Right hindlimb (tissue), 1 donor: ENCODE results near the gene PPIL6.
A peak's percentile ranks its signal among the peaks of the same experiment; 100 is the strongest.

ENCODE experiments used
- DNase-seq: peaks from one replicate; pipeline ENCODE4 v3.0.0-alpha.2; 2018

PPIL6 gene

GRCh38 chr6:109440331-109441068, at the start of gene PPIL6, which contains the start of gene SMPD2:
Gene PPIL6, minus strand, starts transcription at chr6:109440628. Its CDS starts 38 bp downstream, at chr6:109440590.
Gene SMPD2, plus strand, starts transcription at chr6:109440724. Its CDS starts 398 bp downstream, at chr6:109441122.
- DNase-seq: peak; percentile 96

- DNase-seq: no peak
Measured at GRCh38 chr6:109488001-109488400, 47.6 kb upstream of the PPIL6 start.

DNA sequence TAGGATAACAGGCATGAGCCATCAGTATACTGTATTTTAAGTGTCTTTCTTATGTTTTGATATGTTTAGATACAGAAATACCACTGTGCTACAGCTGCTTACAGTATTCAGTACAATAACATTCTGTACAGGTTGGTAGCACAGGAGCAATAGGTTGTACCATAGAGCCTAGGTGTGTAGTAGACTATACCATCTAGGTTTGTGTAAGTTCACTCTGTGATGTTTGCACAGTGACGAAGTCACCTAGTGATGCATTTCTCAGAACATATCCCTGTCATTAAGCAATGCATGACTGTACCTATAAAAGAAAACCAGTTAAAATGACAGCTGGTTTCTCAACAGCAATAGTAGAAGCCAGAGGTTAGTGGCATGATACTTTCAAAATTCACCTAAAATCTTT, 45.6 kb upstream of the PPIL6 start:
- no peak for DNase-seq

- no peak for DNase-seq
Measured at GRCh38 chr6:109485266-109485935, 45.0 kb upstream of the PPIL6 start.

DNA sequence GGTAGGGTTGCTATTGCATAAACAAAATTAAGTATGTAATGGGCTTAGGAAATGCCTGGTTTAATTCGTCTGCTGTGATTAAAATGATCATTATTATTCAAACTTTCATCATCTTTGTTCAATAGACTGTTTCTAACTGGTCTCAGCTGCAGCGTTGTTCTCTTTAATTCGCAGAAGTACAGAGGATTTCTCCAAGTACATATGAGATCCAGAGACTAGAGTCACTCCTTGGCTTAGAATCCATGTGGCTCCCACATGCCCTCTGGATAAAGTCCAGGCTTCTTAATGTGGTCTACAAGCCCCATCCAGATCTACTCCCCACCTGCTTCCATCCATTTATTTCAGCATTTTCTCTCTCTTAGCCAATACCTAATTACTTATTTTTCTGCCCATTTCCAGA, 43.7 kb upstream of the PPIL6 start:
- DNase-seq: peak; percentile 40

- no peak for DNase-seq
Measured at GRCh38 chr6:109483735-109484057, 43.3 kb upstream of the PPIL6 start.

DNA sequence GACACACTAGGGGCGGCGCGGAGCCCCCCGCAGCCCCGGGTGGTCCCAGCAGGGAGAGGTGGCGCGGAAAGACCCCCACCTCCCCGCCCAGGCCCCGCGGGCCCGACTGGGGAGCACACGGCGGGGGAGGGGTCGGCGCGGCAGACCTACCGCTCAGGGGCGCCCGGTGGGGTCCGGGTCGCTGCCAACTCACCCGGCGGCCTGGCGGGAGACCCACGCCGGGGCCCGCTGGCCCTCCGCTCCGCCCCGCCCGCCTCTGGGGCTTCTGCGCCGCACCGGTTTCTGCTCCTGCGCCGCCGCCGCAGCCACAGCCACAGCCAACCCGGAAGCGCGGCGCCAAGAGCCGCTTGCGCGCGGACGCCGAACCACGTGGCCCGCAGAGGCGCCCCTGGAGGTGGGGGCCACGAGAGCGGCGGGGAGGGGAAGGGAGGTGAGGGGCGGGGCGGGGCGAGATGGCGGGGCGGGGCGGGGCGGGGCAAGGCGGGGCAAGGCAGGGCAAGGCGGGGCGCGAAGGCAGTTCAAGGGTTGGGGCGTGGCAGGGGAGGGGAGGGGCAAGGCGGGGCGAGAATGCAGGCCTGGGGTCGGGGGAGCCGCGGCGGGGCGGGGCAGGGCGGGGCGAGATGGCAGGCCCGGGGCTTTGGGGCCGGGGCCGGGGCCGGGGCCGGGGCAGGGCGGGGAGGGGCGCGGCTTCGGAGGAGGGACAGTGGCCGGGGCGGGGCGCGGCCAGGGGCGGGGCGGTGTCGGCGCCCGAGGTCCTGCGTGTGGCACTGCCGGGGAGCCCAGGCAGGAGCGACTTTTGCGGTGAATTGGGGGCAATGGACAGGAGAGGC, 42.7 kb upstream of the PPIL6 start, which contains the start of gene ZBTB24:
Gene ZBTB24, minus strand, starts transcription at position 315 of the 830 bp plus-strand sequence. CDS start 1,193 bp downstream, outside the sequence.
- peak; percentile 92 for DNase-seq

- DNase-seq: no peak
Measured at GRCh38 chr6:109480993-109481480, 40.6 kb upstream of the PPIL6 start.

- DNase-seq: no peak
Measured at GRCh38 chr6:109478841-109479624, 38.6 kb upstream of the PPIL6 start.

DNA sequence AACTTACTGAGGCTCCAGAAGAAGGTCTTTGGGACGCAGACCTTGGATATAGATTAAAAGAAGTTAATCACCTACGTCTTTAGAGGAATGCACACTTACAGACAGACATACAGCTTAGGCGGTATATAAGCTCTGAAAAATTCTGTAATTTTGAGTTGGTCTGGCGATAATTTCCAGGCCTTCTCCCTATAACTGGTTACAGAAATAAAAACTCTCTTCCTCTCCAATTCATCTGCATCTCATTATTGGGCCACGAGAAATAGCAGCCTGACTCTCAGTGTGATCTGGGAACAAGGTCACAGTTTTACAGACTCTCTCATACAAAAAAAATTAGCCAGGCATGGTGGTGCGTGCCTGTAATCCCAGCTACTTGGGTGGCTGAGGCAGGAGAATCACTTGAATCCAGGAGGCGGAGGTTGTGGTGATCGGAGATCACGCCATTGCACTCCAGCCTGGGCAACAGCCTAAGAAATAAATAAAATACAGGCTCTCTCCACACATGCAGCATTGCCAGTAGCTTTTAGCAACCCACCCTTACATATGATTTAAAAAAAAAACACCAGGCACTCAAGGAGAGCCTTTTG, 37.9 kb upstream of the PPIL6 start:
- no peak for DNase-seq

DNA sequence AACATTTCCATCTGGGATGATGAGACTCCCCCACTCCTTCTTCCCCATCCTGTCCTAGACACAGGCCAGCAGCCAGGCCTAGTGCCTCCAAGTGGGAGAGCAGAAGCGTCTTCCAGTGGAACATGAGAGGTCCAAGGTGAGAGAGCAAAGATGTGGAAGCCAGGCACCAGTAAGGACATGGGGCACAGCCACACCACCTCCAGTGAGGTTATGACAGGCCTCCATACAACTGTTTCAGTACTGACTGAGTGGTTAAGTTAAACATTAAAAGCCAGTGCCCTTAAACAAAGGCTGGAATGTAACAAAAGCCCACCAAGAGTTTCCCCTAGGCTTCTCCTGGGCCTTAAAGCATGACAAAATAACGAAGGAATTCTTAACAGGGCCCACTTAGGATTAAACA, 37.3 kb upstream of the PPIL6 start:
- no peak for DNase-seq

DNA sequence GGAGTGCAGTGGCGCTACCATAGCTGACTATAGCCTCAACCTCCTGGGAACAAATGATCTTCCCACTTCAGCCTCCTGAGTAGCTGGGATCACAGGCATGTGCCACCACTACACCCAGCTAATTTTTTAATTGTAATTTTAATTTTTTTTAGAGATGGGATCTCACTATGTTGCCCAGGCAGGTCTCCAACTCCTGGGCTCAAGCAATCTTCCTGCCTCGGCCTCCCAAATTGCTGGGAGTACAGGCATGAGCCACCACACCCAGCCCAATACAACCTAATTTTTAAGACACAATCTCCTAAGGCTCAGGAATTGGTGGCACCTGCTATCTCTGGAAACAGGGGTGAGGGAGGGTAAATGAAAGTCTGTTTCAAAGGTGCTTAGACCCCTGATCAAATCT, 36.8 kb upstream of the PPIL6 start:
- DNase-seq: no peak

- DNase-seq: no peak
Measured at GRCh38 chr6:109475625-109476024, 35.2 kb upstream of the PPIL6 start.

DNA sequence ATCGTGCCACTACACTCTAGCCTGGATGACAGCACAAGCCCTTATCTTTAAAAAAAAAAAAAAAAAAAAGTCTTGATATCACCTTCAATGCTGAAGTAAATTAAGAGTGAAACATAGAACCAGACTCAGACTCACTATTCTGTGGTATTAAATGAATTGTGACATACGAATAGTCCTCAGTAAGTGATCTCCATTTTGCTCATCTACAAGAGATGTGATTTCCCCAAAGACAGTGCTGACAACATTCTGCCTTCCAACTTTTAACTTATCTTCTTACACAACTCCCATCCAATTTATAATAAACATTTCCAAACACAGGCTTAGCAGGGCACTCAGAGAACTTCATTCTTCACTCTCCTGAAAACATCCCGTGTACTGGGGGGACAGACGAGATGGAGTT, 34.6 kb upstream of the PPIL6 start:
- DNase-seq: no peak

- no peak for DNase-seq
Measured at GRCh38 chr6:109473120-109473519, 32.7 kb upstream of the PPIL6 start.

- DNase-seq: no peak
Measured at GRCh38 chr6:109472132-109472995, 31.9 kb upstream of the PPIL6 start.

DNA sequence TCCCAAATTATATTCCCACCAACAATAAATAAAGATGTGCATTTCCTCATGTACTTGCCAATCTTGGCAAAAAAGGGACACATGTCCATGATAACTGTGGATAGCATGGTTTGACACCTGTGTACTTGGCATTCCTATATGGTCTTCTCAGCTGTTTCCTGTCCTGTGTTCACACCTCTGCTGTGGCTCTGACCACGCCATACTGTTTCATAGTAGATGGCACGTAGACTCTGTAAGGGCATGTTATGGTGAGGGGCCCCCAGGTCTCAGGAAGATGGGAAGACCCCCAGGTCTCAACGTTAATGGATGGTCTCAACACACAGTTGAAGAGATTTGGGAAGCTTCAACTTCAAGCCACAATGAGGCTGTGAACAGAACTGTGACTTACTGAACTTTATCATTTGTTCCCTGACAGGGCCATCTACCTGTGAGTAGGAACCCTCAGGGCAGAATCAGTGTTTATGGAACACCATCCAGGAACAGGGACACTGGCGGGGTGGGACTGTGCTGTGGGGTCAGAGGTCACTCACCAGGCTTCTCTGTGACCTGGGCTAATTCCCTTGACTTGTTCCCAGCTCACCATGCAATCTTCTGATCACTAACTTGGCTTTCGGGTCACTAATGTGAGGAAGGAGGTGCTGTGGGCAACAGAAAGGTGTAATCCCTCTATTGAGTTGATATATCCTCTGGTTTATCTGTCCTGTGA, 30.8 kb upstream of the PPIL6 start:
- DNase-seq: no peak

- no peak for DNase-seq
Measured at GRCh38 chr6:109469591-109470189, 29.3 kb upstream of the PPIL6 start.

DNA sequence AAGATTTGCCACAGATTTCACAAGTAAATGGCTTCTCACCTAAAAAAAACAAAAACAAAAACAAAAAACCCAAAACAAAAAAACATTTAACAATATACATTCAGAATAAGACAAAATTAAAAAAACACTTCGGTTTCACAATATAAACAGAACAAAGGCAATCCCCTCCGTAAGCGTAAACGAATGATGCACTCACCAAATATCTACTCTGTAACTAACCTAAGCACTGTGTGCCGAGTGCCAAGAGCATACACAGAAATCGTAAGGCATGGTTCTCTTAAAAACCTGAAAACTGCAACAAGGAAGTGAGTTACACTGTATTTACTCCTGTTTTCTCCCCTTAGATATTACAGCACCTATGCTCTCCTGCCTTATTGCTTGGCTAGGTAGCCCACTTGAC, 27.3 kb upstream of the PPIL6 start:
- no peak for DNase-seq
